OCI-LY7 (cell line): ENCODE measurements around the gene PFDN1. TPM values are rescaled to one million over a fixed set of nuclear protein-coding genes. Genes with fewer than 3 reads are reported as not detected.

Source experiments
- BruUV-seq: library from RNA; stranded (reverse); fragments of 400-500 nt; replicated peaks from 2 replicates; lab custom pipeline; 2021; lab: Mats Ljungman, UMichigan
- CTCF ChIA-PET: fragments of 300-600 bp; sonication (Branson Sonifier 250); formaldehyde crosslinking; loops from one replicate; lab custom pipeline; 2022; ENCODE audit warnings: antibody characterized with exemption; ENCODE audit not compliant: unreplicated experiment; lab: Charles Lee
- POLR2A ChIA-PET: fragments of 300-600 bp; sonication (Branson Sonifier 250); formaldehyde crosslinking; loops from one replicate; lab custom pipeline; 2022; ENCODE audit warnings: antibody characterized with exemption; lab: Charles Lee
- DNase-seq: peaks from one replicate; pipeline ENCODE4 v3.0.0-alpha.2; 2015; ENCODE audit warnings: low spot score
- H2AFZ ChIP-seq: fragments of 200-600 bp; sonication (generic), shearing (Covaris generic); 2 replicates; pipeline ENCODE4 v1.6.1; 2014; ENCODE audit warnings: mild to moderate bottlenecking, antibody characterized with exemption, low read length, moderate library complexity
- H3K27ac ChIP-seq: fragments of 200-600 bp; sonication (generic); 2 replicates; pipeline ENCODE4 v1.5.1; 2014; ENCODE audit warnings: mixed run types, low read depth, mild to moderate bottlenecking, moderate library complexity, low read length, inconsistent platforms; ENCODE audit not compliant: poor library complexity, severe bottlenecking
- H3K36me3 ChIP-seq: fragments of 200-600 bp; sonication (generic); 2 replicates; pipeline ENCODE4 v1.6.1; 2014; ENCODE audit warnings: mild to moderate bottlenecking, antibody characterized with exemption, low read length, moderate library complexity, mixed read lengths; ENCODE audit not compliant: insufficient read depth
- H3K4me1 ChIP-seq: fragments of 200-600 bp; sonication (generic); 2 replicates; pipeline ENCODE4 v1.5.1; 2014; ENCODE audit warnings: mild to moderate bottlenecking, low read length; ENCODE audit not compliant: insufficient read depth, poor library complexity, severe bottlenecking
- H3K4me2 ChIP-seq: fragments of 200-600 bp; sonication (generic); 2 replicates; pipeline ENCODE4 v1.6.1; 2014; ENCODE audit warnings: mild to moderate bottlenecking, low read length
- H3K4me3 ChIP-seq: fragments of 200-600 bp; sonication (generic); 2 replicates; pipeline ENCODE4 v1.5.1; 2014; ENCODE audit warnings: mild to moderate bottlenecking, low read depth, low read length; ENCODE audit not compliant: poor library complexity, severe bottlenecking
- H3K79me2 ChIP-seq: fragments of 200-600 bp; sonication (generic); 2 replicates; pipeline ENCODE4 v1.6.1; 2016; ENCODE audit warnings: low read depth, mild to moderate bottlenecking, low read length, moderate library complexity, mixed read lengths; ENCODE audit not compliant: insufficient read depth
- H3K9me2 ChIP-seq: fragments of 200-600 bp; sonication (generic); 2 replicates; pipeline ENCODE4 v1.6.1; 2016; ENCODE audit warnings: mild to moderate bottlenecking, low read length, mixed read lengths; ENCODE audit not compliant: insufficient read depth
- H3K9me3 ChIP-seq: fragments of 200-600 bp; sonication (generic); 2 replicates; pipeline ENCODE4 v1.6.1; 2014; ENCODE audit warnings: mild to moderate bottlenecking, mixed run types, low read length, mixed read lengths
- H4K20me1 ChIP-seq: fragments of 200-600 bp; sonication (generic); 2 replicates; pipeline ENCODE4 v1.6.1; 2014; ENCODE audit warnings: mild to moderate bottlenecking, antibody characterized with exemption, low read length, moderate library complexity, mixed read lengths; ENCODE audit not compliant: insufficient read depth
- EZH2phosphoT487 ChIP-seq: fragments of 200-600 bp; sonication (generic); IDR thresholded peaks from 2 replicates; pipeline ENCODE4 v1.6.1; 2018; ENCODE audit warnings: low read depth, borderline replicate concordance, mild to moderate bottlenecking, mixed run types, antibody characterized with exemption, low read length, moderate library complexity, mixed read lengths
- intact Hi-C: fragments of 100-400 bp; cut with micrococcal nuclease; formaldehyde crosslinking; loops from one replicate; pipeline ENCODE4 v1.10.0; 2022; ENCODE audit not compliant: unreplicated experiment
- total RNA-seq, 2 experiments: library from RNA; depleted of rRNA in 1 of 2; stranded (reverse); fragments of >200 nt in 1 of 2; shearing (Covaris generic) in 1 of 2; gene quantifications; 2 replicates each; pipeline ENCODE4 v1.2.3, GENCODE V29; 2014 to 2022
- TF ChIP-seq, protein P1 (sequence below): fragments of 200-600 bp; sonication (generic); conservative IDR thresholded peaks from 2 replicates; pipeline ENCODE4 v1.5.1; 2014; ENCODE audit warnings: mild to moderate bottlenecking, antibody characterized with exemption, low read length, moderate library complexity, mixed read lengths

Gene PFDN1
- total RNA-seq, 2 experiments from 2014 or later = 51.3 to 73.9 TPM

DNA sequence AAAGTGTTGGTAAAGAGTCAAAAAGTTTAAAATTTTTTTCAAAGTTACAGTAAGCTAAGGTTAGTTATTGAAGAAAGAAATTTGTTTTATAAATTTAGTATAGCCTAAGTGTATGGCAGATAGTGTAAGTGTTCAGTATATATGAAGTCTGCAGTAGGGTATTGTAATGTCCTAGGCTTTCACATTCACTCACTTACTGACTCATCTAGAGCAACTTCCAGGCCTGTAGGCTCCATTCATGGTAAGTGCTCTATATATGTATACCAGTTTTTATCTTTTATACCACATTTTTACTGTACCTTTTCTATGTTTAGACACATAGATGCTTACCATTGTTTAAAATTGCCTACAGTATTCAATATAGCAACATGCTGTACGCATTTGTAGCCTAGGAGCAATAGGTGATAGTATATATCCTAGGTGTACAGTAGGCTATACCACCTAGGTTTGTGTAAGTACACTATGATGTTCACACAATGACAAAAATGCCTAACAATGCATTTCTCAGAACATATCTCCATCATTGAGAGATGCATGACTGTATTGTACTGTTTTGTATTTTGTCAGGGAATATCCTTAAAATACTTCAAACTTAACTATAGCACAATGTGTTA lies 89.4 kb downstream of the PFDN1 start:
- no peak for TF ChIP-seq EZH2phosphoT487
- TF ChIP-seq, protein P1, sequence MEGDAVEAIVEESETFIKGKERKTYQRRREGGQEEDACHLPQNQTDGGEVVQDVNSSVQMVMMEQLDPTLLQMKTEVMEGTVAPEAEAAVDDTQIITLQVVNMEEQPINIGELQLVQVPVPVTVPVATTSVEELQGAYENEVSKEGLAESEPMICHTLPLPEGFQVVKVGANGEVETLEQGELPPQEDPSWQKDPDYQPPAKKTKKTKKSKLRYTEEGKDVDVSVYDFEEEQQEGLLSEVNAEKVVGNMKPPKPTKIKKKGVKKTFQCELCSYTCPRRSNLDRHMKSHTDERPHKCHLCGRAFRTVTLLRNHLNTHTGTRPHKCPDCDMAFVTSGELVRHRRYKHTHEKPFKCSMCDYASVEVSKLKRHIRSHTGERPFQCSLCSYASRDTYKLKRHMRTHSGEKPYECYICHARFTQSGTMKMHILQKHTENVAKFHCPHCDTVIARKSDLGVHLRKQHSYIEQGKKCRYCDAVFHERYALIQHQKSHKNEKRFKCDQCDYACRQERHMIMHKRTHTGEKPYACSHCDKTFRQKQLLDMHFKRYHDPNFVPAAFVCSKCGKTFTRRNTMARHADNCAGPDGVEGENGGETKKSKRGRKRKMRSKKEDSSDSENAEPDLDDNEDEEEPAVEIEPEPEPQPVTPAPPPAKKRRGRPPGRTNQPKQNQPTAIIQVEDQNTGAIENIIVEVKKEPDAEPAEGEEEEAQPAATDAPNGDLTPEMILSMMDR = no peak
- Histone ChIP-seq H3K36me3 (no peaks in the 10 kb centered on the region; the same call in 1 of the 2 replicates), H3K79me2 (no peaks in the 10 kb centered on the region), H4K20me1 (no peaks in the 10 kb centered on the region), H3K4me2 (no peak overlapping the region), H3K9me2 (no peaks in the 10 kb centered on the region), H3K4me1 (no peaks in the 10 kb centered on the region), H2AFZ (no peak overlapping the region), H3K9me3 (no peaks in the 10 kb centered on the region), H3K27ac (no peak overlapping the region), H3K4me3 (no peak overlapping the region)
- POLR2A ChIA-PET = interaction anchor here (0.5 to 1.0 kb wide), 7 partner anchors 37 to 1333 kb away, joined by 3 to 4 read pairs (median 3); no protein-coding TSS in a partner anchor
- BruUV-seq = no TSS peak
- CTCF ChIA-PET = no interaction called here
- intact Hi-C loops = loop anchor here (10.0 kb wide), 1 partner anchor 411 kb away; no protein-coding TSS in a partner anchor
- no peak for DNase-seq

DNA sequence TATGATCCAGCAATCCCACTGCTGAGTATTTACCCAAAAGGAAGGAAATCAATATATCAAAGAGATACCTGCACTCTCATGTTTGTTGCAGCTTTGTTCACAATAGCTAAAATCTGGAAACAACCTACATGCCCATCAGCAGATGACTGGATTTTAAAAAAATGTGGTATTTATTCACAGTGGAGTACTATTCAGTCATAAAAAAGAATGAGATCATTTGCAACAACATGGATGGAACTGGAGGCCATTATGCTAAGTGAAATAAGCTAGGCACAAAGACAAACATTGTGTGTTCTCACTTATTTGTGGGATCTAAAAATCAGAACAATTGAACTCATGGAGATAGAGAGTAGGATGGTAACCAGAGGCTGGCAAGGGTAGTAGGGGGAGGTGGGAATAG lies 94.8 kb downstream of the PFDN1 start:
- no TSS peak for BruUV-seq
- DNase-seq = no peak
- no peak overlapping the region for H3K4me3 ChIP-seq
- no peaks in the 10 kb centered on the region for H3K4me1 ChIP-seq
- no peaks in the 10 kb centered on the region for H3K79me2 ChIP-seq
- CTCF ChIA-PET = no interaction called here
- no peak overlapping the region for H3K27ac ChIP-seq
- H3K36me3 ChIP-seq = no peaks in the 10 kb centered on the region; the same call in 1 of the 2 replicates
- POLR2A ChIA-PET = no interaction called here
- TF ChIP-seq, protein P1 = no peak
- no peak for TF ChIP-seq EZH2phosphoT487
- no peaks in the 10 kb centered on the region for H3K9me2 ChIP-seq
- H4K20me1 ChIP-seq = no peaks in the 10 kb centered on the region
- H2AFZ ChIP-seq = no peak overlapping the region
- H3K4me2 ChIP-seq = no peak overlapping the region
- H3K9me3 ChIP-seq = no peaks in the 10 kb centered on the region
- intact Hi-C loops = no loop called here
